Mesenteric fat pad (tissue), 1 donor: ENCODE measurements around the gene ZNF410. TPM values are rescaled to one million over a fixed set of nuclear protein-coding genes. Genes with fewer than 3 reads are reported as not detected.

Experiments
- DNase-seq: peaks from one replicate; pipeline ENCODE4 v3.0.0-alpha.2; 2020; ENCODE audit warnings: low spot score
- total RNA-seq: library from RNA; stranded (reverse); fragmentation: NEBNext Ultra II Directional; extraction: Animal tissue kit (Norgen Biotek cat#: 25700); gene quantifications from one replicate; pipeline ENCODE4 v1.2.1, GENCODE V29; 2021
- donor health status: DM: yes; HTN: yes; CAD: no.

ZNF410 gene
- total RNA-seq, 1 donor from 2014 or later, result 51.1 TPM

GRCh38 chr14:73949752-73950734 is 63.4 kb downstream of the ZNF410 start, which contains the start of the genes COQ6 and FAM161B:
Gene COQ6 (plus strand): TSS chr14:73950302. CDS start chr14:73950333, 31 bp downstream.
Gene FAM161B (minus strand): TSS chr14:73950094. CDS start chr14:73950026, 68 bp downstream.
- peak; percentile 95 for DNase-seq

GRCh38 chr14:73953731-73954130 is 67.1 kb downstream of the ZNF410 start:
- DNase-seq, result no peak

- DNase-seq, result no peak
These were observed 69.0 kb downstream of the ZNF410 start for GRCh38 chr14:73955674-73956073.

- DNase-seq, result no peak
These were observed 71.9 kb downstream of the ZNF410 start for GRCh38 chr14:73958591-73958990.

GRCh38 chr14:73961192-73961591 is 74.5 kb downstream of the ZNF410 start:
- DNase-seq, result no peak

- no peak for DNase-seq
These were observed 78.6 kb downstream of the ZNF410 start for GRCh38 chr14:73965216-73965615.

- no peak for DNase-seq
These were observed 82.2 kb downstream of the ZNF410 start for GRCh38 chr14:73968885-73969284.

GRCh38 chr14:73973497-73973896 is 86.8 kb downstream of the ZNF410 start:
- DNase-seq, result no peak

- no peak for DNase-seq
These were observed 89.5 kb downstream of the ZNF410 start for GRCh38 chr14:73976125-73976524.

GRCh38 chr14:73977896-73978295 is 91.2 kb downstream of the ZNF410 start:
- DNase-seq, result no peak

Other genes with a start within 250 kb of the ZNF410 start
- gene DNAL1, start 241.9 kb upstream of the ZNF410 start, total RNA-seq, result 19.5 TPM
- 49.3 TPM for gene PNMA1, start 172.5 kb upstream of the ZNF410 start, total RNA-seq
- gene PTGR2, start 35.0 kb upstream of the ZNF410 start, total RNA-seq, result 7.3 TPM
- 2.7 TPM for gene FAM161B, start 63.2 kb downstream of the ZNF410 start, total RNA-seq
- gene COQ6, start 63.4 kb downstream of the ZNF410 start, total RNA-seq, result 17.1 TPM
- 17.1 TPM for gene ENTPD5, start 132.4 kb downstream of the ZNF410 start, total RNA-seq
- gene BBOF1, start 132.5 kb downstream of the ZNF410 start, total RNA-seq, result 3.1 TPM
- gene ALDH6A1, start 197.6 kb downstream of the ZNF410 start, total RNA-seq, result 42.1 TPM
- gene LIN52, start 198.1 kb downstream of the ZNF410 start, total RNA-seq, result 9.2 TPM